GM21825 (cell line): ENCODE data around the gene RAP1GDS1.
"Not testable (repeated sequence)": the region's sequence is repeated elsewhere in the genome, so short reads cannot be mapped to it uniquely, and the experiment has no call there.

Experiments
- ATAC-seq: cut with Tn5 transposase; IDR thresholded peaks from one replicate; pipeline ENCODE4 v1.9.1; 2021; ENCODE audit warnings: mild to moderate bottlenecking, moderate library complexity; ENCODE audit not compliant: unreplicated experiment

Gene RAP1GDS1

GRCh38 chr4:98287328-98287727 lies 26.1 kb downstream of the RAP1GDS1 start:
- no peak for ATAC-seq

- ATAC-seq = not testable (repeated sequence)
Observed at GRCh38 chr4:98288671-98289070, 27.5 kb downstream of the RAP1GDS1 start.

DNA sequence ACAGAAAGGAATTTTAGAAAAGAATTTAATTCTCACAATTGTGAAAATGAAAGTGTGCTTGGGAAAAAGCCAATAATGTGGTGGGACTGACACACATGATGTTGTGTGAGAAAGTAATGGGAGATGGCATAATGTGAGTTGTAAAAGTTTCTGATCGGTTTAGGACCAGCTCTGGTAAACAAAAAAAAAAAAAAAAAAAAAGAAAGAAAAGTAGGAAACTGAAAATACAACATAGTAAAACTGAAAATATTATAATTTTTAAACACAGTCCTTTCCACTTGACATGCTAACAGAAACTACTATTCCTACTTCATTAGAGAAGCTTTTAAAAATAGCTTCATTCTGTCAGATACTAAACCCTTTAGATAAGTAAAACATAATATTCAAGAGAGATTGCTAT lies 28.2 kb downstream of the RAP1GDS1 start:
- peak; percentile 64 for ATAC-seq

DNA sequence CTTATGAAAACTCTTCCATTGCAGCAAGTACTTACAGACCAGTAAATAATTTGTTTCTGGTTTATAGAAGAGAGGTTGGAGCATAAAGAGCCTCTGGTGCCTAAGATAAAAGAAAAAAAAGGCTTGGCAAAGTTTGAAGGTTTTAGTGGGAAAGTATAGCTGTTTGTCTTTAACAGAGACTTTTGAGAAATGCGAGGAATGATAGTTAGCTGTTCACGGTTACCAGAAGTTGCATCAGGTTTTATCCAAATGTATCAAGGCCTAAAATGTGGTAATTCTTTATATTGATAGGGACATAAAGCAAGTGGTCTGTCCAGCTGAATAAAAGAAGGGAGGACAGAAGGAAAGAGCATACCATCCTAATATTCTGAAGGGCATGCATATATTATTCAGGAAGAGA lies 29.3 kb downstream of the RAP1GDS1 start:
- ATAC-seq = no peak

GRCh38 chr4:98293104-98293887 lies 32.1 kb downstream of the RAP1GDS1 start:
- no peak for ATAC-seq

- ATAC-seq = no peak
Observed at GRCh38 chr4:98298022-98298421, 36.8 kb downstream of the RAP1GDS1 start.

DNA sequence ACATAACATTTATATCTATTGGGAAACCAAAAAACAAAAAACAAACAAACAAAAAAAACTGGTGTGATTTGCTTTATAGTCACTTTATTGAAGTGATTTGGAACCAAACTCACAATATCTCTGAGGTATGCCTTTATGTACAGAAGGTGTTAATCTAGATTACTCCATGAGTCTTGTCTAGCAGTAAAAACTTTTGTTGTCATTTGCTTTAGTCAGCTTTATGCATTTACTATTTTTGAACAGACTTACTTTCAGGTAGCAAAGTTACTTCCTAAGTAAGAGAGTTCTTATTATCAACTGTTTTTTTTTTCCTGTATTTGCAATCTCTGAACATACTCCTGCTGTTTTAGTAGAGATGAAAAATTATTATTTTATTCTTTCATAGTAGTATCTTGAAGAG lies 39.5 kb downstream of the RAP1GDS1 start:
- no peak for ATAC-seq

GRCh38 chr4:98305576-98305975 lies 44.4 kb downstream of the RAP1GDS1 start:
- ATAC-seq = no peak

DNA sequence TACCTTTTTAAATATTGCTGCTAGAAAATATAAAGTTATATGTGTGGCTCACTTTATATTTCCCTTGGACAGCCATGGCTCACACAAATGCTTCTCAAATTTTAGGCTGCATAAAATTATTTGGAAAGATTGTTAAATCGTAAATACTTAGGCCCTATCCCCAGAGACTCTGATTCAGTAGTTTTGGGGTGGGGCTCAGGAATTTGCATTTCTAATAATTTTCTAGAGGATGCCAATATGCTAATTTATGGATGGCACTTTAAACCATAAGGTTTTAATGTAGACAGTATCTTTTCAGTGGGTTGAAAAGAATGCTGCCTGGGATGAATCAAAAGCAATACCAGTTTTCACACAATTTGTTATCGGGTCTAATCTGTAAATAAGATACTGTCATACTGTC lies 49.7 kb downstream of the RAP1GDS1 start:
- no peak for ATAC-seq

GRCh38 chr4:98311656-98312055 lies 50.5 kb downstream of the RAP1GDS1 start:
- no peak for ATAC-seq

DNA sequence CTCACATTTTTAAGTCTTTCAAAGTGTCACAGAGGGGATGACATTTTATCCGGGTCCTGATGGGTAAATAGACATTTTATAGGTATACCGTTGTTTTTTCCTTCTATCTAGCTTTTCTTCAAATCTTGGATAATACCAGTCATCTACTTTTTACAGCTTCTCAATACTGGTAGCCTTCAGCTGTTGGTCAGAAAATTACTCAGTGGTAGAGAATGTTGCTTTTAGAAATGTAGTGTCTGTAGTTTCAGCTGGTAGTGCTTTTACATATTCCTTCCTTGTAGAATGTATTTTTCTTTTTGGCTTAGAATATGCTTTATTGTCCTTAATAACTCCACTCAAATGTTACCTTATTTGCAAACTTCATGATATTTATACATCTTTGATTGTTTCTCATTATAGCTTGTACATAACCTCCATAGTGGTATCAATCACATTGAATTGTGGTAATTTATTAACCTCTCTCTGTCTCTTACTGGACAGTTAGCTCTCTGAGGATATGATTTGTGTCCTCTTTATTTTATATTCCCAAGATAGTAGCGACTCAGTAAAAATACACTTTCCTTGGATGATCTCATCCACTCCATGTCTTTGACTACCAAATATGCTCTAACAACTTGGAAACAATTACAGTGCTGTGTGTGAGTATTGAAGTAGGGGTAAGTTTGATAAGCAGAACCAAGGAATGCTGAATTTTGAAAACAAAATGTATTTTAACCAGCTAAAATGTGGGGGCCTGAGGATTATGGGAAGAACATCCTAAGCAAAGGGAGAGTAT lies 53.8 kb downstream of the RAP1GDS1 start:
- ATAC-seq = no peak

DNA sequence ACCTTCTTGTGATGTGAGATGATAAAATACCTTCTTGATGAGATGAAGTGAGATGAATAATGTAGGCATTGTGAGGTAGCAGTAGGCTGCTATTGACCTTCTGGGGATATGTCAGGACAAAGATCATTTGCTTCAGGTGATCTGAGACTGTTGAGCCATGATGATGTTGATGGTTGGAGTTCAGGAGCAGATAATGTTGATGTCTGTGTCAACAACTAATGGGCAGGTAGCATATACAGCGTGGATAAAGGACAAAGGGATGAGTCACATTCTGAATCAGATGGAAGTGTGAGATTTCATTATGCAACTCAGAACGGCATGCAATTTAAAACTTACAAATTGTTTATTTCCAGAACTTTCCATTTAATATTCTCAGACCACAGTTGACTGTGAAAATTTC lies 57.3 kb downstream of the RAP1GDS1 start:
- no peak for ATAC-seq

- no peak for ATAC-seq
Observed at GRCh38 chr4:98319021-98319420, 57.8 kb downstream of the RAP1GDS1 start.

DNA sequence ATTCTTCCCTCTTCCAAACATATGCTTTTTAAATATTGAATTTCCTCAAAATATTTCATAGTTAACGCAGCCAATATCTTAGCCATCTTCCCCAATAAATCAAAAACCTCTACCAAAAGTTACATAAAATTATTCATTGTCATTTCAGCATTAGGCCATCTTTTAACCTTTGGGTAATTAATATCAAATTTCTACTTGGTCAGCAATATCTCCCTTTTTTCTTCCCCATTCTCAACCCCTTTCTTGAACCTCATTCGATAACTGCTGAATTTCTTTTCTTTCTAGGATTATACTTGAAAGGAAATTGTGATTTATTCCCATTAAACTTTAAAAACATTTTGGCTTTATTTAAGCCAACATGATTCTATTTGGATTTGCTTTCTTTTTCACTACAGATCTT lies 65.0 kb downstream of the RAP1GDS1 start:
- ATAC-seq = no peak

GRCh38 chr4:98327694-98328093 lies 66.5 kb downstream of the RAP1GDS1 start:
- no peak for ATAC-seq

- not testable (repeated sequence) for ATAC-seq
Observed at GRCh38 chr4:98329879-98330640, 68.9 kb downstream of the RAP1GDS1 start.

DNA sequence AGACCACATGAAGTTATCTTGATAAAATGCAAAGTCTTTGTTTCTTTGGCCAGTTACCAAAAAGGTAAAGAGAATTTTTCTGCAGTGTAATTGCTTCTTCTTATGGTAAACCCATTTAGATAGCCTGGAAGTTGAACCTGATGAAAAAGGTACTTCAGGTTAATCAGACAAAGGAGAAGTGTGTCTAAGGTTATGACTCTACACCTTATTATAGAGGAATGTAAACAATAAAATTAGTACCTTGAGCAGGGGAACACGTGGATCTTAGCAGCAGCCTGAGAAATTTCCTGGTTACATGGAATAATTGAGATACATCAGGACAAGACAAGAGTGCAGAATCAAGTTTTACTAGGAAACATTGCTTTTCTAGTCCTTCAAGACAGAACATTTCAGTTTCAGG lies 70.8 kb downstream of the RAP1GDS1 start:
- no peak for ATAC-seq

DNA sequence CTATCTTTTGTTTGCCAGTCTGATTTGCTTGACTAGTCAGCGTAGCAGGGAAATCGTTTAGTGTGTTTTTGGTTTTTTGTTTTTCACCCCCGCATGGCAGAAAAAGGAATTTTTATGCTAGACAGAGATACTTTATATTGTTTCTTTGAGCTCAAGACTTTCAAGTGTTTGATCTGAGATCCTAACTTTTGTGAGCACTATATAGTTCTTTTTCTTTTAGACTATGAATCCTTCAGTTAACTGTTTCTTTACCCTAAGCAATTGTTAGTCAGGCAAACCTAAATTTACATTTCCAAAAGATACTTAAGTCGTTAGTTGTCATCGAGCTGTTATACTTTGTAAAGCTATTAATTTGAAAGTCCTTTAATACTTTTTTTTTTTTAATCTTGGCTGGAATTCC lies 73.3 kb downstream of the RAP1GDS1 start:
- no peak for ATAC-seq

- ATAC-seq = no peak
Observed at GRCh38 chr4:98338761-98339438, 77.7 kb downstream of the RAP1GDS1 start.

DNA sequence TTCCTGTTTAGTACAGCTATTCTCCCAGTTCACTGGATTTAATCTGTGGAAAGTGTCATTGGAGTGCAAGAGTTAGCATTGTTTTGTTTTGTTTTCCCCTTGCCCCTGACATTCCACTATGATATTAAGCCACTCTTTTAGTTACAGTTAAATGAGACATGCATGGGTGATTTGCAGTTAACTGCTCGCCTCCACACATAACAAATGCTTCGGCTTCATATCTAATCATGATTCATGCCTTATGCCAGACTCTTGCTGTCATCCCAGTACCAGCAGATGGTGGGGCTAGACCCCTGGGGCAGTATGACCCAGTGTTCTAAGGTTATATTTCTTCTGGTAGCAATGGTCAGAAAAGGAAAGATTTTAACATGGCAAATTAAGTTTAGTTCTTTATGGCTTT lies 80.1 kb downstream of the RAP1GDS1 start:
- no peak for ATAC-seq

GRCh38 chr4:98343626-98344025 lies 82.4 kb downstream of the RAP1GDS1 start:
- ATAC-seq = no peak
